Measurements from ENCODE around the gene TRMT112. TPM values are rescaled to one million over a fixed set of nuclear protein-coding genes. Genes with fewer than 3 reads are reported as not detected.

Gene TRMT112
- total RNA-seq, 2 experiments from 2014 or later, result 205 to 322 TPM

DNA sequence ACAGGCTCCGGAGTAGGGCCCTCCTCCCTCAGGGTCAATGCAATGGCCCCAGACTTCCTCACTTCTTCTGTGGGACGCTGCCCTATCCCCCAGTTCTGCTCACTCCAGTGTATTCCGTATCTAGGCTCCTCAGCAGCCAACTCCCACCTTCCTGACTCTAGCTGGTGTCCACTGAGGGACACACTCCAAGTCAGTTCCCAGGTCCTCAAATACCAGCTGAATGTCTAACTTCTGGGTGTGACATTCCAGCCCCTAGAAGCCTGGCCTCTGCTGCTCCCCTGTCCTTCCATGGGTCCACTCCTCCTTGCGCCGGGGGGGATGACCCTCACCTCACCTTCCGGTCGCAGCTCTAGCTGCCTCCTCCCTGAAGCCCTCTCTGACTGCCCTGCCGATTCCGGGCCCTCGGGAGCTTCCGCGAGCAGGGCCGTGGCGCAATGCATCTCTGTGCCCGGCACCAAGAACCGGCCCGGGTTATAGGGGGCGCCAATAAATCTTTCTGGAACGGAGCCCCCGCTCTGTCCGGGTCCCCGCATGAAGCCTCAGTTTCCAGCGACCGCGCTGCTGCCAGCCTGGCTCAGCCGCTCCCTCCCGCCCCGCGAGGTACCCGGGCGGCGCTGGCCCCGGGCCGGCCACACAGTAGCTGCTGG lies 48.3 kb downstream of the TRMT112 start:
- H3K36me3 ChIP-seq (ENCODE audit: insufficient read depth, low read length), result no peaks in the 10 kb centered on the region
- DNase-seq (ENCODE audit: low spot score), result peak; percentile 70
- peak overlapping the region; percentile 86 for H3K4me3 ChIP-seq (ENCODE audit: low read depth, low read length, poor library complexity, severe bottlenecking)
- peaks cover 11% of the 10 kb centered on the region; the same call in 1 of the 2 replicates for H3K79me2 ChIP-seq (ENCODE audit: insufficient read depth, low read depth, low read length)
- no peaks in the 10 kb centered on the region for H3K9me2 ChIP-seq (ENCODE audit: insufficient read depth, low read length)
- peak overlapping the region; percentile 63 for H2AFZ ChIP-seq (ENCODE audit: low read length)
- H3K9me3 ChIP-seq (ENCODE audit: low read length), result no peaks in the 10 kb centered on the region
- intact Hi-C loops (cut with micrococcal nuclease; ENCODE audit: unreplicated experiment), result loop anchor here (1.0 kb wide), 4 partner anchors 18 to 65 kb away; partner anchors contain the start of genes NUDT22, PLCB3, PPP1R14B and TRPT1
- ChIA-PET POLR2A (interaction anchor here (0.9 to 1.5 kb wide), 2 partner anchors 48 to 63 kb away, joined by 3 to 5 read pairs; partner anchors contain the start of gene TRMT112), CTCF (ENCODE audit: unreplicated experiment) (interaction anchor here (0.5 kb wide), 1 partner anchor 20 kb away, joined by 7 read pairs; no protein-coding TSS in a partner anchor)
- peak overlapping the region; percentile 74 for H3K4me2 ChIP-seq (ENCODE audit: low read length)
- no peaks in the 10 kb centered on the region for H4K20me1 ChIP-seq (ENCODE audit: insufficient read depth, low read length)
- no TSS peak for BruUV-seq (replicated peaks)
- no peak for TF ChIP-seq EZH2phosphoT487 (IDR thresholded peaks at IDR 0.05; ENCODE audit: borderline replicate concordance, low read depth, low read length)
- TF ChIP-seq, protein P1, sequence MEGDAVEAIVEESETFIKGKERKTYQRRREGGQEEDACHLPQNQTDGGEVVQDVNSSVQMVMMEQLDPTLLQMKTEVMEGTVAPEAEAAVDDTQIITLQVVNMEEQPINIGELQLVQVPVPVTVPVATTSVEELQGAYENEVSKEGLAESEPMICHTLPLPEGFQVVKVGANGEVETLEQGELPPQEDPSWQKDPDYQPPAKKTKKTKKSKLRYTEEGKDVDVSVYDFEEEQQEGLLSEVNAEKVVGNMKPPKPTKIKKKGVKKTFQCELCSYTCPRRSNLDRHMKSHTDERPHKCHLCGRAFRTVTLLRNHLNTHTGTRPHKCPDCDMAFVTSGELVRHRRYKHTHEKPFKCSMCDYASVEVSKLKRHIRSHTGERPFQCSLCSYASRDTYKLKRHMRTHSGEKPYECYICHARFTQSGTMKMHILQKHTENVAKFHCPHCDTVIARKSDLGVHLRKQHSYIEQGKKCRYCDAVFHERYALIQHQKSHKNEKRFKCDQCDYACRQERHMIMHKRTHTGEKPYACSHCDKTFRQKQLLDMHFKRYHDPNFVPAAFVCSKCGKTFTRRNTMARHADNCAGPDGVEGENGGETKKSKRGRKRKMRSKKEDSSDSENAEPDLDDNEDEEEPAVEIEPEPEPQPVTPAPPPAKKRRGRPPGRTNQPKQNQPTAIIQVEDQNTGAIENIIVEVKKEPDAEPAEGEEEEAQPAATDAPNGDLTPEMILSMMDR (conservative IDR thresholded peaks at IDR 0.05; ENCODE audit: low read length), result peak; percentile 60; the same call in 1 of the 2 replicates
- H3K4me1 ChIP-seq (ENCODE audit: insufficient read depth, low read length, poor library complexity, severe bottlenecking), result peaks cover 27% of the 10 kb centered on the region
- peak overlapping the region; percentile 91 for H3K27ac ChIP-seq (ENCODE audit: low read depth, low read length, poor library complexity, severe bottlenecking)

DNA sequence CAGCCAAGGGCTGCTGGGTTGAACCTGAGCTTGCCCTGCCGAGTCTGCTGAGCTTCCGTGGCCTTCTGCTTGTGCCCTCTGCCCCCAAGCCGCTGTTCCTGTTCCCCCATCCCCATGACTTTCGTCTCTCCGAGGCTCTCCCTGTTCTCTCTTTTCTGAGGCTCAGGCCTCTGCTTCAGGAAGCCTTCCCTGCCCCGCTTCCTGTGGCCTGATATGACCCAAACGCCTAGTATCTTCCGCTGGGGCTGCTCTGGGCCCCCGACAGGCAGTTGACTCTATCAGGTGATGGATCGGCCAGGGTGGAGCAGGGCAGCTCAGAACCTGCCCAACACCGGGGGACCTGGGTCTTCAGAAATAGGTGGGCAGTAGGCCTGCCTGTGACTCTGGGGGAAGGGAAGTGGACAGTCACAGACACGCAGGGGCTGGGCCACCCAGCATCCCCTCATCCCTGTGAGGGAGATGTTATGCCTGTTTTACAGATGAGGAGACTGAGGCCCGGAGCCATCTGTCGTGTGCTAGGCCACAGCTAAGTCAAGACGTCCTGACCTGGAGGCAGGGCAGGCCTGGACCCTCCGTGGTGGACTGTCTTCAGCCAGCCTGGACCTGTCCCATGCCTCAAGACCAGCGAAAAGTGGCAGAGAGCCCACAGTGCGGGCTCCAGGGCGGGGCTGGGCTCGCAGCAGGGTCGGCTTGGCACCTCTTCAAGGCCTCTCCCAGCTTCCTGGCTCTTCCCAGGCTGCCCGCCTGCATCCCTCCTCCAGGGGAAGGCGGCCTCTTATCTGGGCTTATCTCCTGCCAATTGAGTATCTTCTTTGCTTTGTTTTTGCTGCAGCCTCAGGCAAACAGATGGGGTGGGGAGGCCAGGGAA lies 49.1 kb downstream of the TRMT112 start:
- DNase-seq (ENCODE audit: low spot score), result no peak
- H3K9me2 ChIP-seq (ENCODE audit: insufficient read depth, low read length), result no peaks in the 10 kb centered on the region
- H3K27ac ChIP-seq (ENCODE audit: low read depth, low read length, poor library complexity, severe bottlenecking), result peak overlapping the region; percentile 91
- peak overlapping the region; percentile 74 for H3K4me2 ChIP-seq (ENCODE audit: low read length)
- ChIA-PET CTCF (ENCODE audit: unreplicated experiment) (interaction anchor here (0.5 to 0.6 kb wide), 2 partner anchors 21 to 591 kb away, joined by 3 to 7 read pairs; no protein-coding TSS in a partner anchor), POLR2A (interaction anchor here (1.1 kb wide), 2 partner anchors 14 to 63 kb away, joined by 3 to 6 read pairs; no protein-coding TSS in a partner anchor)
- no TSS peak for BruUV-seq (replicated peaks)
- peak overlapping the region; percentile 86 for H3K4me3 ChIP-seq (ENCODE audit: low read depth, low read length, poor library complexity, severe bottlenecking)
- no peaks in the 10 kb centered on the region for H3K9me3 ChIP-seq (ENCODE audit: low read length)
- no peak overlapping the region for H2AFZ ChIP-seq (ENCODE audit: low read length)
- H3K4me1 ChIP-seq (ENCODE audit: insufficient read depth, low read length, poor library complexity, severe bottlenecking), result peaks cover 27% of the 10 kb centered on the region
- no peaks in the 10 kb centered on the region for H4K20me1 ChIP-seq (ENCODE audit: insufficient read depth, low read length)
- no peaks in the 10 kb centered on the region for H3K36me3 ChIP-seq (ENCODE audit: insufficient read depth, low read length)
- TF ChIP-seq EZH2phosphoT487 (IDR thresholded peaks at IDR 0.05; ENCODE audit: borderline replicate concordance, low read depth, low read length), result no peak
- TF ChIP-seq, protein P1 (conservative IDR thresholded peaks at IDR 0.05; ENCODE audit: low read length), result no peak
- intact Hi-C loops (cut with micrococcal nuclease; ENCODE audit: unreplicated experiment), result no loop called here
- H3K79me2 ChIP-seq (ENCODE audit: insufficient read depth, low read depth, low read length), result peaks cover 11% of the 10 kb centered on the region; the same call in 1 of the 2 replicates

All from OCI-LY7 (cell line).